HG02870 (cell line): ENCODE data around the gene SAPCD2.

Experiments
- ATAC-seq: cut with Tn5 transposase; IDR thresholded peaks from one replicate; pipeline ENCODE4 v1.9.1; 2021; ENCODE audit warnings: mild to moderate bottlenecking, moderate library complexity; ENCODE audit not compliant: unreplicated experiment

Gene SAPCD2

DNA sequence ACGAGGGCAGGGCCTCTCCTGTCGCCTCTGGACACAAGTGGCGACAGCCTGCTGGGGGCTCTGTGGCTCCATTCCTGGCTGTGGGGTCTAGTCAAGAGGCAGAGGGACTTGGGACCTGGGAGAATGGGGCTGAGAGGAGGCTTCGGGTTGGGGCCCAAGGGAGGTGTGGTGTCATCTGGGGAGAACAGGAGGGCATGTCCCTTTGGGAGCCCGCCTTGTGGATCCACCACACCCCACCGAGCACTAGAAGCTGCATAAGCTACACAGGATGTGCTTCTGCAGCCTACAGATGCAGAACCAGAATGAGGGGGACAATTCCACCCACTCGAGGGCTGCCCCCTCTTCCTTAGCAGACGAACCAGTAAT lies 12.6 kb upstream of the SAPCD2 start:
- no peak for ATAC-seq

DNA sequence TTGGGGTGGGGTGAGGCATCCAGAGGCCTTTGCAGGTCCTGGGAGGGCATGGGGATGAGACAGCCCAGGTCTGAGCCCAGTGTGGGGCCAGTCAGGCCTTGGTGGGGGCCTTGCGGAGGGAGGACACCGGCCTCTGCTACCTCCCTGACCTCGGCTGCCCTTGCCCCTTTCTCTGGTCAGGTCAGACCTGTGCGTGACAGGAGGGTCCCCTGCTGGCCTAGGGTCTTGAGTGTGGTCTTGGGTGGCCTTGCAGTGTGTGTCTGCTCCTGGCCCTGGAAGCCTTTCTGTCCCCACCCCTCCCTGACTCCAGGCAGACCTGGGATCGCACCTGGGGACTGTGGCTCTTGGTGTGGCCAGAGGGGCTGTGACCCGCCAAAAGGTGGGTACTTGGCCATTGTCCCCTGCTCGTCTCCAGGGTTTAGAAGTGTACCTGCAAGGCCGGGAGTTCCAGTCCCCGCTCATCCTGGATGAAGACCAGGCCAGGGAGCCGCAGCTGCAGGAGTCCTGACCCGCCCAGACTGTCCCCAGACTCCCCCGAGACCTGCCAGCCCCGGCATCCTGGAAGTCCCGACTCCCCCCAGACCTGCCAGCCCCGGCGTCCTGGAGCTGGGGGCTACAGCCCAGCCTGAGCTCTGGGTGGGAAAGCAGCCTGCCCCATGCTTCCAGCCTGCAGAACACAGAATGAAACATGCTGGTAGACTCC lies 12.0 kb upstream of the SAPCD2 start:
- no peak for ATAC-seq

DNA sequence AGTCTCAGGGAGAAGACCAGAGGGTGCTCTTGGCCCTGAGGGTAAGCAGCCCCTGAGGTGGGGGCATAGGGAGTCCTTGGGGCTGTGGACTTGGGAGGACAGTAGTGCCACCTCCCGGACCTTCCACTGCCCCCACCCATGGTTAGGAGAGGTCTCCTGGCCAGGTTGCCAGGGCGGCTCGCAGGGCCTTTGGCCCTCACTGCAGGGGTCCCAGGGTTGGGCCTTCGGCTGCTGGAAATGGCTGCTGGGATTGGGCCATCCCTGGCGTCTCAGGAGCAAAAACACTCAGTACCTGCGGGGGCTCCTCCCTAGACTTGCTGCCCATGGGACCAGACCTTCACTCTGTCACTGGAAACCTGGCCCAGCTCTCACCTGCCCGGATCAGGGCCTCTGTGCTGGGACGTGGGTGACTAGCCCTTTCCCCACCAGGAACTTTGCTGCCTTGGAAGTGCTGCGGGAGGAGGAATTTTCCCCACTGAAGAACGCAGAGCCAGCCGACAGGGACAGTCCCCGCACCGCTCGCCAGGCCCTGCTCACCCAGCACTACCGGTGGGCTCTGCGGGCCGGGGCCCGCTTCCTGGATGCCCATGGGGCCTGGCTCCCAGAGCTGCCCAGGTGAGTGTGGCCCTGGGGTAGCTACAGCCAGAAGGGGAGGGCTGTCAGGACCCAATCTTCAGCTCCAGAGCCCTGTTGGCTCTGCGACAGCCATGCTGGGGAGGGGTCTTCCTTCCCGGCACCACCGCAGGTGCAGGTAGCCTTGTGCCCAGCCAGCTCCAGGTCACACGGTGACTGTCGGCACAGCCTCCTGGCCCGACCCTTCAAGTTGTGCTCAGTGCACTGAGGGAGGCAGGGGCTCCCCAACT lies 10.1 kb upstream of the SAPCD2 start:
- no peak for ATAC-seq

DNA sequence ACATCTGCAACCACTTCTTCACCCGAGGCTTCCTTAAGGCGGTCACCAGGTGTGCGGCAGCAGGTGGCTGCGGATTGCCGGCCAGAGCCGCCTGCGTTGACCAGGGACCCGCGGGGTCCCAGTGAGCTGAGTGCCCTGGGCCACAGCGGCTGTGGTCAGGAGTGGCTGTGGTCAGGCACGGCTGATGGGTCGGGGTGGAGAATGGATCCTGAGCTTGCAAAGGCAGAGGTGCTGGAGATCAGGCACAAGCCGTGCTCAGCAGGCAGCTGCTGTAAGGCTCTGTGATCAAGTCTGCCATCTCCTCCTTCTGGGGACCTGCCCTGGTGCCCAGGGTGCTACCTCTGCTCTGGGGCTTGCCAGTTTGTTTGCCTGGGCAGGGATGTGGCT lies 9.0 kb upstream of the SAPCD2 start:
- no peak for ATAC-seq

DNA sequence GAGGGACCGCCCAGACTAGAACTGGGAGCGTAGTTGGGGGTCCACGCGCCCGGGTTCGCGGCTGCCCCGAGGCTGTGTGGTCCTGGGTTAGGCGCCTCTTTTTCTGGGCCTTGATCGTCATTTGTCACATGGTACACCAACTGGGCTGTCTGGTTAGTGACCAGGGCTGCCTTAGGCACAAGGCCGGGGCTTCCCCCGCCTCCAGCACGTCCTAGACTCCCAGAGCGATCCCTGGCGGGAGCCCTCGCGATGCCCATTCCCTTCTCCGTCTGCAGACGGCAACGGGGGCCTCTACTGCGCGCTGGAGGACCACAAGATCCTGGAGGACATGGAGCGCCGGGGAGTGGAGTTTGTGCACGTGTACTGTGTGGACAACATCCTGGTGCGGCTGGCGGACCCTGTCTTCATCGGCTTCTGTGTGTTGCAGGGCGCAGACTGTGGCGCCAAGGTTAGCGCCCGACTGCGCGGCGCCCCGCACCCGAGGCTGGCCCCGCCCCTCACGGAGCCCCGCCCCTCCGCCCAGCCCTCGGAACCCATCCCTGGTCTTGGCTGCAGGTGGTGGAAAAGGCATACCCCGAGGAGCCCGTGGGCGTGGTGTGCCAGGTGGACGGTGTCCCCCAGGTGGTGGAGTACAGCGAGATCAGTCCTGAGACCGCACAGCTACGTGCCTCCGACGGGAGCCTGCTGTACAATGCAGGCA lies 8.5 kb upstream of the SAPCD2 start:
- no peak for ATAC-seq

DNA sequence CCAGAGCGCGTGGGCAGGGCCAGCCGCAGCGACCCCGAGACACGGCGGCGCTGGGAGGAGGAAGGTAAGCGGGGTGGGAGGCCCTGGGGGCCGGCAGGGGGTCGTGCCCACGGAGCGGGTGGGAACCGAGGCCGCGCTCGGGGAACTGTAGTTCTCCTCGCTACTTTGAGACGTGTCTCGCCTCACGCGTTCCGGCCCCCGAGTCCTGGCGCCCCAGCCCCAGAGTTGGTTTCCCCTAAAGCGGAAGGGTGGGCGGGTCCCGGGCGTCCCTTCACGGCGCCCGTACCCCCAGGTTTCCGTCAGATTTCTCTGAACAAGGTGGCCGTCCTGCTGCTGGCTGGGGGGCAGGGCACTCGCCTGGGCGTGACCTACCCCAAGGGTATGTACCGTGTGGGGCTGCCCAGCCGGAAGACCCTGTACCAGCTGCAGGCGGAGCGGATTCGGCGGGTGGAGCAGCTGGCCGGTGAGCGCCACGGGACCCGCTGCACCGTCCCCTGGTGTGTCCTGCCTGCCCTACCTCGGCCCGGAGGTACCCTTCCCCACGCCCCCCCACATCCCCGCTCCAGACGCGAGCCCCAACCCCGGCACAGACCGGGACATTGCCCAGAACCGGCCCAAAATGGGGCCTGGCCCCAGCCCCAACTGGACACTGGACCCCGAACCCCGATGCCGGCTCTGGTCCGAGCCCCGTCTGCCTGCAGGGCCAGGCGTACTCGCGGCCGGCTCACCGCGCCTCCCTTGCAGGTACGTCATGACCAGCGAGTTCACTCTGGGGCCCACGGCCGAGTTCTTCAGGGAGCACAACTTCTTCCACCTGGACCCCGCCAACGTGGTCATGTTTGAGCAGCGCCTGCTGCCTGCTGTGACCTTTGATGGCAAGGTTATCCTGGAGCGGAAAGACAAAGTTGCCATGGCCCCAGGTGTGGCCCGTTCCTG lies 7.7 kb upstream of the SAPCD2 start:
- no peak for ATAC-seq

DNA sequence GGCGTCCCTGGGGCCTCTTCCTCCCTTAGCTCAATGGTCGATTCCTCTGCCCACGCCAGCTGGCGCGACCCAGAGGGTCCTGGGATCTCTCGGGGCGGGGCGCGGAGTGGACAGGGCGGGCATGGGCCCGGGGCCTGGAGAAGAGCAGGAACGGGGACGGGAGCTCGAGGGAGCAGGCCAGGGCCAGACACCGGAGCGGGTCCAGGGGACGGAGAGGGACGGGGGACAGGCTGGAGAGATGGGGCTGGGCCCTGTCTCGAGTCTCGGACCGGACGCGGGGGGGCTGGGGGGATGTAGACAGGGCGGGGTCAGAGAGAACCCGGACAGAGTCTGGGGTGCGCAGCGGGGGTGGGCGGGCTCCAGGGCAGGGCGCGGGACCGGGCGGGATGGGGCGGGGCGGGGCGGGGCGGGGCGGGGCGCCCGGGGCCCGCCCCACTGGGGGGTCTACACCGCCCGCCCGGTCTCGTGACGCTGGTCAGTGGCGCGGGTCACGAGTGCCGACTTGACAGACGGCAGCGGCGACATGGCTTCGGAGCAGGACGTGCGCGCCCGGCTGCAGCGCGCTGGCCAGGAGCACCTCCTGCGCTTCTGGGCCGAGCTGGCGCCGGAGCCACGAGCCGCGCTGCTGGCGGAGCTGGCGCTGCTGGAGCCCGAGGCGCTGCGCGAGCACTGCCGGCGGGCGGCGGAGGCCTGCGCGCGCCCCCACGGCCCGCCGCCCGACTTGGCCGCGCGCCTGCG lies 6.8 kb upstream of the SAPCD2 start, which contains the start of gene UAP1L1:
Gene UAP1L1 (plus strand): TSS at position 508 of the 738 bp plus-strand sequence. CDS start 16 bp downstream, at position 524.
- no peak for ATAC-seq

DNA sequence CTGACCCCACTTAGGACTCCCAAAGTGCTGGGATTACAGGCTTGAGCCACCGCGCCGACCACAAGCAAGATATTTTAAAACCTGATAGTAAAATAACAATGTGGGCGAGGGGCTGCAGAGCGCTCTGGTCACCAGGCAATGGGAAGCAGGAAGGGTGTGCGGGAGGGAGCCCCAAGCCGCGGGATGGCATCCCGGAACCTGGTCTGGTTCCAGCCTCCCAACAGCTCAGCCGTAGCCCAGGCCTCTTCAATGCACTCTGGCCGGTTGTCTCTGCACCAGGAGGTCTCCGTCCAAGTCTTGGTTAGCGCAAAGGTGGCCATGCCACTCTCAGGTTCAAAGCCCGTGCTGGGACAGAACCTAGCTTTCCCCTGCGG lies 6.3 kb upstream of the SAPCD2 start:
- no peak for ATAC-seq

DNA sequence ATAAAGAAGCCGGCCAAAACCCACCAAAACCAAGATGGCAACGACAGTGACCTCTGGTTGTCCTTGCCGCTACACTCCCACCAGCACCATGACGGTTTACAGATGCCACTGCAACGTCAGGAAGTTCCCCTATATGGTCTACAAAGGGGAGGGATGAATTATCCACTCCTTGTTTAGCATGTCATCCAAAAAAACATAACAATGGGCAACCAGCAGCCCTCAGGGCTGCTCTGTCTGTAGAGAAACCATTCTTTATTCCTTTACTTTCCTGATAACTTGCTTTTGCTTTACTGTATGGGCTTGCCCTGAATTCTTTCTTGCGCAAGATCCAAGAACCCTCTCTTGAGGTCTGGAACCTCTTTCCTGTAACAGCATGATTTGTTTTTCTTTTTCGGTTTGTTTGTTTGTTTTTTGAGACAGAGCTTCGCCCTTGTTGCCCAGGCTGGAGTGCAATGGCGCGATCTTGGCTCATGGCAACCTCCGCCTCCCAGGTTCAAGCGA lies 5.0 kb upstream of the SAPCD2 start:
- no peak for ATAC-seq

DNA sequence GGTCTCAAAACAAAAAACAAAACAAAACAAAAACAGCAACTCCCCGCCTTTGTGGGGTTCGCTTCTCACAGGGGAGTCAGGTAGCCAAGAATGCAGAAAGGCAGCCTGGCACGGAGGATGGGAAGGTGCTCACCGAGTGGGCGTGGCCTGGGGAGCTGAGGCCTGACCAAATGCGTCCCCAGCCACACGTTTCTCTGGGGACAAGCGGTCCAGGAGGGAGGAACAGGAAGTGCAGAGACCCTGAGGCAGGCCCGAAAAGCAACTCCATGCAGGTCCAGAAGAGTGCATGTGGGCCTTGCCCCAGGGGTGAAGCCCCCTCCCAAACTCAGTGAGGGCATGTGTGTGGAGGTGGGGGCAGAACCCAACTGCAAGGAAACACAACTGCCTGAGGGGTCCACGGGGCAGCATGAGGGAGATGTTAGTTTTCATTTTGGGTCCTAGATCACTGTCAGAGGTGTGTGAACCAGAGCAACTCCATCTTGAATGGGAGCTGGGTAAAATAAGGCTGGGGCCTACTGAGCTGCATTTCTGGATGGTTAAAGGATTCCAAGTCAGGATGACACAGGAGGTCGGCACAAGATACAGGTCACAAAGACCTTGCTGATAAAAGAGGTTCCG lies 4.4 kb upstream of the SAPCD2 start:
- no peak for ATAC-seq

DNA sequence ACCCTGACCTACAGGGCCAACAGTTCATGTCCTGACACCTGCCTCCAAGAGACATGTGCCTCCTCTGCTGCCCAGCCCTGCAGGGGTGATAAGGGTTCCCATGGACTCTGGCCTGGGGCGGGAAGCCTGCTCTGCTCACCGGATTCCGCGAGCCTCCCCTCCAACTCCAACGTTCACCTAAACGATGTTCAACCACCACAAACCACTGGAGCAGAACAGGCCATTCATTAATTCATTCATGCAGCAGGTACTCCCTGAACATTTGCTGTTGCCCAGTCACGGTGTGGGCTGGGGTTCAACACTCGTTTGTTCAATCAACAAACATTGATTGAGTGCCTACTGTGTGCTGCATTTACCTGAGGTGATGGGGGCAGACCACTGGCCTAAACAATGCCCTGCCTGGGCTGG lies 3.6 kb upstream of the SAPCD2 start:
- no peak for ATAC-seq

DNA sequence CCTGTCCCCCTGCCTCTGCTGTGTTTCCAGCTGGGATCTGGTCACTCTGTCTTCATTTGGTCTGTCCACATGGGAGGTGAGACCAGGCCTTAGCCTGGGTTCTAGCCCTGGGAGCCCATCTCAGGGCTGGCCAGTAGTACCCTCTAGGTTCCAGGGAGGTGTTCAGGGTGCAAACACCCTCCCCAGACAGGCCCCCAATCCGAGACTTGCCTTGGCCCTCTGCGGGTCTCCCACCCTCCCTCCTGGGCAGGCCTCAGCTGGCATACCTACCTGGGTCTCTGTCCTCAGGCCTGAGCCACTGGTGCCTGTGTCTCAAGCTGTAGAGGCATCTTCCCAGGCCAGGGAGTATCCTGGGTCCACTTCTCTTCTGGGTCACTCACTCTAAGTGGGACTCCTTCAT lies 925 bp upstream of the SAPCD2 start:
- no peak for ATAC-seq

DNA sequence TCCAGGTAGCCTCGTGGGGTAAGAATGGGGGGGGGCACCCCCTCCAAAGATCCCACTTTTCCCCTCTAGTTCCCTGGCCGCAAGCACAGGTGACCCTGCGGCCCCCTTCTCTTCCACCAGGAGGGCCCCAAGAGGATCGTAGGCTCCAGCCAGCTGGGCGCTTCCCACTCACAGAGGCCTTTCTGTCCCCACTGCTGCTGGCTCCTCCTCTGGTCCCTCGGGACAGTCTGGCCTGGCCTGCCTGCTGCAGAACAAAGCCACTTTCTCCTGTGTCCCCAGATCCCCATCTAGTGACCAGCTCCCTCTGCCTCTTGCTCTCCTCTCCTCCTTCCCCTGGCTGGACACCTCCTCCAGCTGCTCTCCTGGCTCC lies 534 bp upstream of the SAPCD2 start:
- peak; percentile 11 for ATAC-seq

DNA sequence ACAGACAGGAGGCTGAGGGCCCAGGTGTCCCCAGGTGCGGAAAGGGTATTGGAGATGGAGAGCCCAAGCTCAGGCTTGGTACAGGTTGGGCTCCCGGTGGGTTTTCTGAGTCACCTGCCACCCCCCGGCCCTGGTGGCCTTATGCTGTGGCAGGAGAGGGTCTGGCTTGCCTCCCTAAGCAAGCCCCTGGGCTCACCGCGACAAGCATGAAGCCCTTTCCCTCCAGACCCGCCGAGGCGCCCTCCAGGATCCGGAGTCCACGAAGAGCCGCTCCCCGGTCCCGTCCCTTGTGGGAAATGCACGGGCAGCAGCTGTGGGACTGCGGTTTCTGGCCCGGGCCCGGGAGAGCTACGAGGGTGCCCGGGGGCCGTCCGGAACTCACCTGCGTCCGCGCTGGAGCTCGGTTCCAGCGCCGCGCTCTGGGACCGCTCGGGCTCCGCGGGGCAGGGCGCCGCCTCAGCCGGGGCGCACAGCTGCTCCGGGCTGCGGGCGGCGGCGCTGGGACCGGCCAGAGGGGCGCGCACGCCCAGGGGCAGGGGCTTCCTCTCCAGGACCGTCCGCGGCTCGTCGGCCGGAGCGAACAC lies 757 bp downstream of the SAPCD2 start:
- no peak for ATAC-seq

DNA sequence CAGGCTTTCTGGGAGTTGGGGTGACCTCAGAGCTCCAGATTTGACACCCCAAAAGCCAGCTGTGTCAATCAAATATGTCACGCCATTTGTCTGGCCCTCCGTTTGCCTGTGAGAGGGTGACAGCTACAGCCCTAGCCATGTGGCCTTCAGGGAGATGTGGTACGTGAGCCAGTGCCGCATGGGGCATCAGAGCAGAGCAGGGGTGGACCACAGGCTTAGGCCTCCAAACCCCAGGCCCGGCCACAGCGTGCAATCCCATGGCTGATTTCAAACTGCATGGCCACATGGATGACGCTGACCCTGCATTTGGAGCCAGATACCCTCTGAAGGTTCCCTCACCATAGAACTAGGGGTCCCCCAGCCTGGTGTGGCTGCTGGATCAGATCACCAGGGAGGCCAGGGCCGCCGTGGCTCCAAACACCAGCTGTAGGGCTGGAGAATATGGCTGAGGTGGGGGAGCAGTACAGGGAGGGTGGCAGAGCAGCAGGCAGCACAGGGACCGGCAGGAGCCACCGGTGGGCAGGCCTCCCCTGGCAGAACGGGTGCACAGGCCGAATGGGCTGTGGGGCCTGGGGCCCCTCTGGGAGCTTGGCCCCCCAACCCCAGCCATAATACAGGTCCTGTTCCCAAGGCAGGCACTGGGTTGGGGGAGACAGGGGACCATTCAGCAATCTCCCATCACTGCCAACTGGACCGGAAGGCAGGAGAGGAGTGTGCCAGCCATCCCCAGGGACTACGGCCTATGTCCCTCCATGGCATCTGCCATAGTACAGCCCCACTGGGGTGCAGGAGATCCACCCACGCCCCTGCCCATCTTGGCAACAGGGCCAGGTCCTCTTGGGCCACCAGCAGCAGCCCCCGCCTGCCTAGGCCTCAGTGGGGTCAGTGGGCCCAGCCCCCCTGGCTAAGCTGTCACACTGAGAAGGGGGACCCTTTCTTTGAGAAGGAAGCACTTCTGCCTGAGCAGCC lies 1.5 kb downstream of the SAPCD2 start:
- ATAC-seq, result no peak

DNA sequence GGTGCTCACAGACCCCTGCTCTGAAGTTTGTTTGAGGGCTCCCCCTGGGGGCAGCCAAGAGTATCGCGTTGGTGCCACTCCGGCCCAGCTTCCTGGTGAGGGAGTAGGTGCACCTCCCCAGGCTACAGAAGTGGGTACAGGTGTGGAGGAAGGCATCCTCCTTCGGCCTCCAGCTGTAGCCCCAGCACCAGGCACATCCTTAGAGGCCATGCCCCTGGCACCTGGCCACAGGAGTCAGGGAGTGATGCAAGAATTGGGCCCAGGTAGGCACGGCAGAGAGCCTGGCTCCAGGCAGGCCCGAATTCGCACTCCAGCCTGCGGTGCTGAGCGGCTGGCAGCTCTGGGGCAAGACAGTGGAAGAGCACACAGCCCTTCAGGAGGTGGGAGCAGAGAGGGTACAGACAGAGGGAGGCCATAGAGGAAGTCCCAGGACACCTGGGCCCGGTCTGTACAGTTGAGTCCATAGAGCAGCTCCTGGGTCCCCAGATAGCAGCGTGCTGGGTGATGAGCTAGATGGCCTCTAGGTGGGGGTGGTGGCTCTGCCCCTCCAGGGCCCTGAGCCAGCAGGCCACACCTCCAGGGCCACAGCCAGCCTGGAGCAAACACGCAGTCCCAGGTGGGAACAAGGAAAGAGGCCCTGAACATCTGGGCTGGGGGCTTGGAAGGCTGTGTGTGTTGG lies 2.4 kb downstream of the SAPCD2 start:
- ATAC-seq, result no peak

DNA sequence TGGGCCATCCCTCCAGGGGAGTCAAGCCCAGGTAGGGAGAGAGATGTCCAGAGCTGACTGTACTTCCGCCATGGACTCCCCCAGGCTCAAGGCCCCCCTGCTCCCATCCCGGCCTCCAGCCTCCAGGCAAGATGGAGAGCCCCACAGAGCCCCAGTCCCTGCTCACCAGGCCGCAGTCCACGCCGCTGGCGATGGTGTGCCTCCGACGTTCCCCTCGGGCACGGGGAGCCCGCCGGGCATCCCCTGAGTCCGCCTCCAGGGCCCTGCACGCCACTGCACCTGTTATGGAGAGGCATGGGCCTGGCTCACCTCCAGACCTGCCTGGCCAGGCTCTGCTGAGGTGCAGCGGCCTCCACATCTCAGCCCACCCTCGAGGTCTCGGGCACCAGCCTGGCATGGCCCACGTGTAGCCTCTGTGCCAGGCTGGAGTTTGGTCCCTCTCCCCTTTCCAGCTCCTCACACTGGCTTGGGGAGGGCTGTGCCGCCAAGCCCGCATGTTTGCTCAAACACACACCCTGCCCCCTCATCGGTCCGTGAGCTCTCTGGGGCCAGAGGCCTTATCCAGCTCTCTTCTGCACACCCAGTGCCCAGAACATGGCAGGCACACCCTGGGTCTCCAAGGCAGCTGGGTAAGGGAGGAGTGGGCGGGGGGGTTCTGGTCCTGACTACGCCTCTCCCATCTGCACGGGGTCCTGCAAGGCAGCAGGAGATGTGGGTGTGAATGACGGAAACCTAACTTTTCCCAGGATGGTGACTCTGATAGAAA lies 4.1 kb downstream of the SAPCD2 start:
- no peak for ATAC-seq
